ENCODE measurements around the gene TRRAP.

- no peak for TF ChIP-seq CTCF (IDR thresholded peaks at IDR 0.05)
- TF ChIP-seq POLR2A (IDR thresholded peaks at IDR 0.05), result no peak
Measured at GRCh38 chr7:98900815-98901214, 22.5 kb downstream of the TRRAP start.
